HG02610 (cell line): ENCODE data around the gene NRIP1.

Source experiments
- ATAC-seq: cut with Tn5 transposase; IDR thresholded peaks from one replicate; pipeline ENCODE4 v1.9.1; 2021; ENCODE audit warnings: mild to moderate bottlenecking, moderate library complexity; ENCODE audit not compliant: unreplicated experiment

NRIP1 gene

GRCh38 chr21:15009837-15010363 lies 54.9 kb downstream of the NRIP1 start:
- ATAC-seq = no peak

- no peak for ATAC-seq
These were observed 57.0 kb downstream of the NRIP1 start for GRCh38 chr21:15007716-15008296.

DNA sequence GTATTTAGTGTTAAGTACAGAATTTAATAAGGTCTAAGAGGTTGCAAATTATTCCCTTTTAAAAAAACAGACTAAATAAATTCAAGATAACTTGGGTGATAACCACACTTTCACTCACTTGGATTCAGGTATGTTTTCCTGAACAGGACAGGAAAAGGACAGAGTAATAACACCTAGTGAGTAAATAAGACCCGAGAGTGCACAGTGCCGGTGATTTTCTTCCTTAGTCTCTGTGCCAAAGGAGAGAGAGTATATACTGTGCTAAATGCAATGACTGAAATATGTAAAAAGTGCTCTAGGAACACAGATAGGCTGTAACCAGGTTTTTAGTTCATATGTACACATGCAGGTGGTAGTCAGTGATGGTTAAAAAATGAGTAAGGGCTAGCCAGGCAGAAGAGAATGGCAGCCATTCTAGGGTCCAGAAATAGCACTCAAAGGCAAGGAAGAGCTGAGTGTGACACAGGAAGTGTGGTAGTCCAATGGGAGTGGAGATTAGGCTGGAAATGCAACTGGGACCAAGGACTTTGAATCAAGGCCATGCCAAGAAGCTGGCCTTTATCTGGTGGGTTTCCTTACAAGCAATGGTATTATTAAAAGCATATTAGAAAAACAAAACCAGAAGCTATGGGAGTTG lies 58.1 kb downstream of the NRIP1 start:
- no peak for ATAC-seq

GRCh38 chr21:15005391-15005790 lies 59.4 kb downstream of the NRIP1 start:
- ATAC-seq = no peak

- ATAC-seq = no peak
These were observed 60.0 kb downstream of the NRIP1 start for GRCh38 chr21:15004721-15005370.

- ATAC-seq = no peak
These were observed 61.2 kb downstream of the NRIP1 start for GRCh38 chr21:15003463-15004135.

DNA sequence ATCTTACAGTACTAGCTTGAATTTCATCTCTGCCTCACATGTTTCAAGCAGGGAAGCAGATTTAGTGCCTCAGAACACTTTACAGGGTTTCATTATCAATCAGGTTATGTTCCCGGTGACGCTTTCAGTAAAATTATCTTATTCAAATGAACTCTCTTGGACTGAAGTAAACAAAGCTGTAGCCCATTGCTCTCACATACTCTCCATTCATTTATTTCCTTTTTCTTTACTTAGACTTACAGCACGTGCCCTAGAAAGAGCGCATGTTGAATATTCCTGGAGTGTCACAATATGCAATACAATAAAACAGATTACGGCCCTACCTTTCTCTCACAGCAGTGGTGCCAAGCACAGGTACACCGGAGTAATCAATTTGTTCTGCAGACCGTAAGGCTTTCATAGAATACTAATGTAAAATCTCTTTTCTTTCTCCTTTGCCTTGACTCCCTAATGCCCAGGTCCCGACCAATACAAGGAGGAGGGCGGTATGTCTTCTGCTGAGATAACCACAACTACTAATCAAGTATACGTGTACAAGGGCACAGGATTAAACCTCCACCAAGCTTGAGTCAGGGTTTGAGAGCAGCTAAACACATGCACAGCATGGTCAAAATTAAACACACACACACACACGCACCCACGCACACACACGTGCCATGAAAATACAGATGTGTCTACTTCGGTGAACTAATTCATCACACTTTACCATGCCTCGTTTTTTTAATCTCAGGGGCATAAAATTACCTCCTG lies 62.8 kb downstream of the NRIP1 start:
- peak; percentile 92 for ATAC-seq

DNA sequence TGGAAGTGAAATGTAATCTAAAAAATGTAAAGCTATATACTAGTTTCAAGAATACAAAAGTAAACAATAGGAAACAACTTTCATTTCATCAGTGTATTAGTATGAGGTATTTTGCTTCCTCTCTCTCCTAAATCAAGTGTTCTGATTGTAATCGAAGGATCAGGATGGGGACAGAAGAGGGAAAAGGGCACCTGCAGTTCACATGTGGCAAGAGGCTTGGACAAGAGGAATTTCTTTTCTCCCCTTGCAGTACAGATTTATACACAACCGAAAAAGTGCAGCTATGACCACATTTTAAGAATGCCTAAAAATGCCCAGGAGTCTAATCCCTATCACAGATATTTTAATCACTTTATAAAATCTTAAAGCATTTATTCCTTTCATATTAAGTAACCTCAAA lies 63.7 kb downstream of the NRIP1 start:
- ATAC-seq = no peak

DNA sequence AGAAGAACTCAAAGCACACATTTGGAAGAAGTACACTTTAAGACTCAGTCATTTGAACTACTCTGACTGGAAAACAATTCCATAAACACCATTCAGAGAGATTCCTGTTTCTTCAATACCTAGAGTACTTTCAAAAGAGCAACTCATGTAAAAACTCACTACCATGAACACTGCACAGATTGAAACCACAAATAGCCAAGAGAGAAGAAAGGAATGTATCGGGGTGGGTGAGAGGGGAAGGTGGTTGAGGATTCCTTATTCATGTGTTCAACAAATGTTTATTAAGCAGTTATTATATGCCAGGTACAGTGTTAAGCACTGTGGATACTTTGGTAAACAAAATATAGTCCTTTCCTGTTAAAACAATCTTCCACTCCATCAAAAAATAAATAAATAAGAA lies 64.7 kb downstream of the NRIP1 start:
- ATAC-seq = no peak

DNA sequence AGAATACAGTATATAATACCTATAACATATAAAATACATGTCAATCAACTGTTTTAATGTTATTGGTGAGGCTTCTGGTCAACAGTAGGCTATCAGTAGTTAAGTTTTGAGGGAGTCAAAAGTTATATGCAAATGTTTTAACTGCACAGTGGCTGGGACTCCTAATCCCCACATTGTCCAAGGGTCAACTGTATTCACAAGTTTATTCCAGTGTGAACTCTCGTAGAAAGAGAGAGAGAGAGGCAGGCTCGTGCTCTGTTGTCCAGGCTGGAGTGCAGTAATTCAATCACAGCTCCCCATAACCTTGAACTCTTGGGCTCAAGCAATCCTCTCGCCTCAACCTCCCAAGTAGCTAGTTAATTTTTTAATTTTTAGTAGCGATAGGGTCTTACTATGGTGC lies 66.0 kb downstream of the NRIP1 start:
- ATAC-seq = no peak

- ATAC-seq = no peak
These were observed 66.5 kb downstream of the NRIP1 start for GRCh38 chr21:14998336-14998735.

- ATAC-seq = no peak
These were observed 68.9 kb downstream of the NRIP1 start for GRCh38 chr21:14995695-14996490.

DNA sequence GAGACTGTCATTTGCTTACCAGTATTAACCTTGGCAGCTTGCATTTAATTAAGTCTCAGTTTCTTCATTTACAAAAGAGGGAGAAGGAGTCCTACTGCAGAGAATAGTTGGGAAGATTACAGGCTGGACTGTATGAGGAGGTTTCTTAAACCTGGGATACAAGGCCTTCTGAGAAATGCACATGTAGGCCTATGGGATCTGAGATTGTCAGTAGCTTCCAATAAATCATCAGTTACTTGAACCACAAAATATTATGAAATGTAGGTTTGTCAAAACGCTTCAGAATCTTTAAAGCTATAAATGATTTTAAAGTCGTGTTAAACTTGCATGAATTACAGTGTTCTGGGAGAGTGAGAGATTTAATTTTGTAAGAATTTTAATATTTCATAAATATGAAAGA lies 69.6 kb downstream of the NRIP1 start:
- ATAC-seq = no peak

DNA sequence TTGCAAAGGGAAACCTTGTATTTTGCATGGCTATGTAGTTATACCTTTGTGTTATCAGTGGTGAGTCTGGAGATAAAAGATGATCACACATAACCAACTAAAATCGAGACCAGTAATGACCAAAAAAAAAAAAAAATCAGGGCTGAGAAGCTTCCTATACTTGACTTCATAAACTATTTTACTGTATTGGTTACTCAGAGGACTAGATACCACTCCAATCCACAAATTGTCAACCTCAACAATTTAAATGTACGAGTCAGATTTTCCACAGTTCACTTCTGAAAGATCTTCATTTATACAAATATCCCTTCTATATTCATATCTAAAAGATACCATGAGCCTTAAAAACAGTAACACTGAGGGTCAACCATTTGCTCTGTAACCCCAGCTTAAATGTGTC lies 71.7 kb downstream of the NRIP1 start:
- ATAC-seq = no peak

DNA sequence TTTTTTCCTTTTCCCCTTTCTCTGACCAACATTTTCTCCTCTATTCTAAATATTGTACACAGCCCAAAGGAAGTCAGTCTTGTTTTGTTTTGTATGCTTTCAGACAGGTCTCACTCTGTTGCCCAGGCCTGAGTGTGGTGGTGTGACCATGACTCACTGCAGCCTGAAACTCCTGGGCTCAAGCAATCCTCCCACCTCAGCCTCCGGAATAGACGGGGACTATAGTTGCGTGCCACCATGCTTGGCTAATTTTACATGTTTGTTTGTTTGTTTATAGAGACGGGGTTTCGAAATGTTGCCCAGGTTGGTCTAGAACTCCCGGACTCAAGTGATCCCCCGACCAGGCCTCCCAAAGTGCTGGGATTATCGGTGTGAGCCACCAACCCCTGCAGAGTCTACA lies 72.8 kb downstream of the NRIP1 start:
- ATAC-seq = no peak

DNA sequence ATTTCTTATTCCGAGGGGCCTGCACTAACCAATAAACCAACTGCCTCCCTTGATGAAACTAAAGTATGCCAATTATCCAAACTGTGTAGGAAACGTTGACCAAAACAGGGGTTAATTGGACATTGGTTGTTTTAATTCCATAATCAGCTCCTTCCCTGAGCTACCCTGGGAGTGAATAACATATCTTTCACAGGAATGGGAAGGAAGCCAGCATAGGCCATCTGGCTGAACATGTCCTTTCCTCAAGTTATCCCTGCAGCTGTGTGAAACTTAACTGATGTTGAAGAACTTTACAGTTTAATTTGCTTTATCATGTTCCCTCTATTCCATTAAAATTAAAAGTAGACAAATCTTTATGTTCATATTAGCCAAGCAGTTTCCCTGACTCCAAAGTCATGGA lies 75.4 kb downstream of the NRIP1 start:
- ATAC-seq = no peak

DNA sequence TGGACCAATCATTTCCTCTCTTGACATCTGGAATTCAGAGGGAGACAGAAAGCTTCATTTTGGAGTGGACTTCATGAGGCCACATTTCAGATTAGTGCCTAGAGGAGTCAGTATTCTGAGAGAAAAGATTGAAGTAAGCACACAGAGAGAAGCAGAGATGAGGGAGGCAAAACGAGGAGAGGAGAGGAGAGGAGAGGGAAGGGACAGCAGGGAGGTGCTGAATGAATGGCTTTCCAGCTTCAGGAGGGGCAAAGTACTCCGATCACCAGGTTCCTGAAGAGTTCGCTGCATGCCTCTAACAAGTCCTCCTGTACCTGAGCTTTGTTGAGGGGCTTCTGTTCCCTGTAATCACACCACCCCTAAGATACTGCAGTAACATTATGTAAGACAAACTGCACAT lies 76.0 kb downstream of the NRIP1 start:
- ATAC-seq = no peak

GRCh38 chr21:14987370-14988170 lies 77.2 kb downstream of the NRIP1 start:
- no peak for ATAC-seq

DNA sequence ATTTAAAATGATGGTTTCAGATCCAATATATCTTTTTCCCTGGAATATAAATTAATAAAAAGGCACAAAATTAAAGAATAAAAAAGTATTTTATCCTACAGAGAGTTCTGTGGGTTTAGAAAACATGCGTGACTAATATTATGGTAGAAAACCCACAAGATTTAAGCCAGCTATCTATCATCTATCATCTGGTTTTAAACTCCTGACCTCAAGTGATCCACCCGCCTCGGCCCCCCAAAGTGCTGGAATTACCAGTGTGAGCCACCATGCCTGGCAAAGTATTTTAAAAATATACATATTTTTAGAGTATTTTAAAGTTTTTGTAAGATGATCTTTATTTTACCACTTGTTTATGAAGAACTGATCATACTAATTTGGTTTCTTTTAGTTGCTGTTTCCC lies 79.5 kb downstream of the NRIP1 start:
- ATAC-seq = no peak
